ENCODE measurements around the gene PSAPL1. TPM values are rescaled to one million over a fixed set of nuclear protein-coding genes. Genes with fewer than 3 reads are reported as not detected.

The PSAPL1 gene
- total RNA-seq, 1 experiment from 2014 or later, result not detected

DNA sequence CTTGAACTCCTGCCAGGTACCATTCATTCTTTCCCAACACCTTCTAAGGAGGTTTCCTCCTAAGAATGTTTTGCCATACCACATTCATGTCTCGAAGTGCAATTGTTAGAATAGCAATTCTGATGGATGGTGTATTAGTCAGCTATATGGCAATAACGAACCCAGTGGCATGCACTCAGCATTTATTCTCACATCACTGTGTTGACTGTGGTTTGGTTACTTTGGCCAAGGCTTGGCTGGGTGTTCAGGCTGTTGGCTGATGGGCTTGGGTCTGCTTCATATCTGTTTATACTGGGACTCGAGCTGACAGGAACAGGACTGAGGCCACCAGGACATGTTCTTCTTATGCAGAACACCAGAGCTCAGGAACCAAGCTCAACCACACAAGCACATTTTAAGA lies 31.7 kb downstream of the PSAPL1 start:
- intact Hi-C loops (cut with micrococcal nuclease; ENCODE audit: unreplicated experiment), result no loop called here
- Histone ChIP-seq H3K9me3 (ENCODE audit: low read depth, low read length, poor library complexity, severe bottlenecking) (no peaks in the 10 kb centered on the region), H3K27me3 (replicated peaks; ENCODE audit: insufficient read depth, low read depth, low read length, poor library complexity) (peaks cover 44% of the 10 kb centered on the region), H3K4me3 (ENCODE audit: low read depth, low read length, poor library complexity, severe bottlenecking) (no peak overlapping the region), H3K4me1 (ENCODE audit: insufficient read depth, low read length, poor library complexity, severe bottlenecking) (no peaks in the 10 kb centered on the region), H3K36me3 (ENCODE audit: insufficient read depth, low read length, poor library complexity, severe bottlenecking) (no peaks in the 10 kb centered on the region), H3K27ac (ENCODE audit: low read depth, low read length, poor library complexity, severe bottlenecking) (no peak overlapping the region)
- no peak for DNase-seq (ENCODE audit: low spot score)
- TF ChIP-seq, protein P1, sequence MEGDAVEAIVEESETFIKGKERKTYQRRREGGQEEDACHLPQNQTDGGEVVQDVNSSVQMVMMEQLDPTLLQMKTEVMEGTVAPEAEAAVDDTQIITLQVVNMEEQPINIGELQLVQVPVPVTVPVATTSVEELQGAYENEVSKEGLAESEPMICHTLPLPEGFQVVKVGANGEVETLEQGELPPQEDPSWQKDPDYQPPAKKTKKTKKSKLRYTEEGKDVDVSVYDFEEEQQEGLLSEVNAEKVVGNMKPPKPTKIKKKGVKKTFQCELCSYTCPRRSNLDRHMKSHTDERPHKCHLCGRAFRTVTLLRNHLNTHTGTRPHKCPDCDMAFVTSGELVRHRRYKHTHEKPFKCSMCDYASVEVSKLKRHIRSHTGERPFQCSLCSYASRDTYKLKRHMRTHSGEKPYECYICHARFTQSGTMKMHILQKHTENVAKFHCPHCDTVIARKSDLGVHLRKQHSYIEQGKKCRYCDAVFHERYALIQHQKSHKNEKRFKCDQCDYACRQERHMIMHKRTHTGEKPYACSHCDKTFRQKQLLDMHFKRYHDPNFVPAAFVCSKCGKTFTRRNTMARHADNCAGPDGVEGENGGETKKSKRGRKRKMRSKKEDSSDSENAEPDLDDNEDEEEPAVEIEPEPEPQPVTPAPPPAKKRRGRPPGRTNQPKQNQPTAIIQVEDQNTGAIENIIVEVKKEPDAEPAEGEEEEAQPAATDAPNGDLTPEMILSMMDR (conservative IDR thresholded peaks at IDR 0.05; ENCODE audit: low read depth, low read length), result no peak
- no peak for TF ChIP-seq EZH2 (IDR thresholded peaks at IDR 0.05; ENCODE audit: borderline replicate concordance, low read depth, low read length, poor library complexity, severe bottlenecking)
- BruUV-seq (replicated peaks), result no TSS peak
- ChIA-PET CTCF (no interaction called here), POLR2A (ENCODE audit: low non-redundant PET) (no interaction called here)

DNA sequence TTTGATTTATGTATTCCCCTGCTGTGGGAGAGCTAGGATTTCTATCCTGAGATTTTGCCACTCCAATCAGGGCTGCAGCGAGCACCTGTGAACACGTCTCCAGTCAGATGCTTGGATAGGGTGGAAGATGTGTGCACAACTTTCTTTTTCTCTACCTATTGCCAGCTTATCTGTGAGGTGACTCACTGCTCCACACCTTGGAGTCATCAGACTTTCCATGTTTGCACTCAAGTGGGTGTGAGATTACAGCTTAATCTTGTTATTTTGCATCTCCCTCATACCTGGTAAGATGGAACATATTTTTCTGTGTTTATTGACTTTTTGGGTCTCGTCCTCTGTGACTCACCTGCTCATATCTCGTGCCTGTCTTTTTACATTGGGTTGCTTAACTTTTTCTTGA lies 32.2 kb downstream of the PSAPL1 start:
- Histone ChIP-seq H3K27me3 (replicated peaks; ENCODE audit: insufficient read depth, low read depth, low read length, poor library complexity) (peaks cover 44% of the 10 kb centered on the region), H3K9me3 (ENCODE audit: low read depth, low read length, poor library complexity, severe bottlenecking) (no peaks in the 10 kb centered on the region), H3K4me1 (ENCODE audit: insufficient read depth, low read length, poor library complexity, severe bottlenecking) (no peaks in the 10 kb centered on the region), H3K4me3 (ENCODE audit: low read depth, low read length, poor library complexity, severe bottlenecking) (no peak overlapping the region), H3K36me3 (ENCODE audit: insufficient read depth, low read length, poor library complexity, severe bottlenecking) (no peaks in the 10 kb centered on the region), H3K27ac (ENCODE audit: low read depth, low read length, poor library complexity, severe bottlenecking) (no peak overlapping the region)
- BruUV-seq (replicated peaks), result no TSS peak
- ChIA-PET POLR2A (ENCODE audit: low non-redundant PET) (no interaction called here), CTCF (no interaction called here)
- no peak for DNase-seq (ENCODE audit: low spot score)
- TF ChIP-seq, protein P1 (conservative IDR thresholded peaks at IDR 0.05; ENCODE audit: low read depth, low read length), result no peak
- no peak for TF ChIP-seq EZH2 (IDR thresholded peaks at IDR 0.05; ENCODE audit: borderline replicate concordance, low read depth, low read length, poor library complexity, severe bottlenecking)
- intact Hi-C loops (cut with micrococcal nuclease; ENCODE audit: unreplicated experiment), result no loop called here

- Histone ChIP-seq H3K9me3 (ENCODE audit: low read depth, low read length, poor library complexity, severe bottlenecking) (no peaks in the 10 kb centered on the region), H3K27ac (ENCODE audit: low read depth, low read length, poor library complexity, severe bottlenecking) (no peak overlapping the region), H3K36me3 (ENCODE audit: insufficient read depth, low read length, poor library complexity, severe bottlenecking) (no peaks in the 10 kb centered on the region), H3K27me3 (replicated peaks; ENCODE audit: insufficient read depth, low read depth, low read length, poor library complexity) (peaks cover 57% of the 10 kb centered on the region), H3K4me1 (ENCODE audit: insufficient read depth, low read length, poor library complexity, severe bottlenecking) (no peaks in the 10 kb centered on the region), H3K4me3 (ENCODE audit: low read depth, low read length, poor library complexity, severe bottlenecking) (no peak overlapping the region)
- DNase-seq (ENCODE audit: low spot score), result no peak
- ChIA-PET POLR2A (ENCODE audit: low non-redundant PET) (no interaction called here), CTCF (no interaction called here)
- no peak for TF ChIP-seq EZH2 (IDR thresholded peaks at IDR 0.05; ENCODE audit: borderline replicate concordance, low read depth, low read length, poor library complexity, severe bottlenecking)
- TF ChIP-seq, protein P1 (conservative IDR thresholded peaks at IDR 0.05; ENCODE audit: low read depth, low read length), result no peak
- BruUV-seq (replicated peaks), result no TSS peak
- intact Hi-C loops (cut with micrococcal nuclease; ENCODE audit: unreplicated experiment), result no loop called here
Observed at GRCh38 chr4:7400671-7401298, 33.9 kb downstream of the PSAPL1 start.
